ENCODE measurements around the gene GGT6.

Gene GGT6

GRCh38 chr17:4519361-4519788, 41.0 kb downstream of the GGT6 start:
- no peak for DNase-seq

- DNase-seq = no peak
Observed at GRCh38 chr17:4518901-4519300, 41.5 kb downstream of the GGT6 start.

- no peak for DNase-seq
Observed at GRCh38 chr17:4516735-4517134, 43.6 kb downstream of the GGT6 start.

- DNase-seq = no peak
Observed at GRCh38 chr17:4515501-4515900, 44.9 kb downstream of the GGT6 start.

- no peak for DNase-seq
Observed at GRCh38 chr17:4514779-4515178, 45.6 kb downstream of the GGT6 start.

GRCh38 chr17:4514206-4514605, 46.2 kb downstream of the GGT6 start:
- DNase-seq = no peak

GRCh38 chr17:4513113-4514032, 47.0 kb downstream of the GGT6 start:
- no peak for DNase-seq

GRCh38 chr17:4512156-4513112, 47.9 kb downstream of the GGT6 start:
- DNase-seq = no peak

- DNase-seq = no peak
Observed at GRCh38 chr17:4511199-4511932, 49.0 kb downstream of the GGT6 start.

- DNase-seq = no peak
Observed at GRCh38 chr17:4510618-4510941, 49.8 kb downstream of the GGT6 start.

GRCh38 chr17:4509923-4510617, 50.3 kb downstream of the GGT6 start:
- DNase-seq = no peak

- DNase-seq = no peak
Observed at GRCh38 chr17:4509401-4509800, 51.0 kb downstream of the GGT6 start.

GRCh38 chr17:4508207-4508606, 52.2 kb downstream of the GGT6 start:
- DNase-seq = no peak

- no peak for DNase-seq
Observed at GRCh38 chr17:4507361-4508111, 52.8 kb downstream of the GGT6 start.

Data from CD4-positive, alpha-beta T cell treated with Interleukin-4 for 1 hour (primary cell).